Spleen (tissue), 11 donors: ENCODE data around the gene AGT. TPM values are rescaled to one million over a fixed set of nuclear protein-coding genes. Genes with fewer than 3 reads are reported as not detected.

Experiments
- DNase-seq: peaks from one replicate; pipeline ENCODE4 v3.0.0-alpha.2; 2020
- H3K27ac ChIP-seq, 8 donors: fragments of 200-600 bp; sonication (generic) in 7 of 8; 1 replicate in 4 of 8; 2 replicates in 4 of 8; pipeline versions ENCODE4 v1.5.0 to v1.8.0; 2016 to 2021; ENCODE audit warnings: inconsistent platforms in 4 of 8, mild to moderate bottlenecking in 4 of 8, moderate library complexity in 1 of 8
- H3K27me3 ChIP-seq, 7 donors: fragments of 200-600 bp; sonication (generic) in 6 of 7; replicated peaks in 1 of 7; 1 replicate in 4 of 7; 2 replicates in 3 of 7; pipeline versions ENCODE4 v1.5.0 to v1.8.0; 2016 to 2021; ENCODE audit warnings: inconsistent platforms in 3 of 7, mild to moderate bottlenecking in 1 of 7
- H3K36me3 ChIP-seq, 6 donors: fragments of 200-600 bp; sonication (generic) in 5 of 6; 1 replicate in 4 of 6; 2 replicates in 2 of 6; pipeline versions ENCODE4 v1.5.0 to v1.8.0; 2016 to 2021; ENCODE audit warnings: inconsistent platforms in 2 of 6
- H3K4me1 ChIP-seq, 6 donors: fragments of 200-600 bp; sonication (generic) in 5 of 6; 1 replicate in 3 of 6; 2 replicates in 3 of 6; pipeline versions ENCODE4 v1.5.0 to v1.8.0; 2016 to 2021; ENCODE audit warnings: inconsistent platforms in 3 of 6
- H3K4me3 ChIP-seq, 8 donors: fragments of 200-600 bp; sonication (generic) in 7 of 8; 1 replicate in 4 of 8; 2 replicates in 4 of 8; pipeline versions ENCODE4 v1.5.0 to v1.8.0; 2016 to 2021; ENCODE audit warnings: inconsistent platforms in 4 of 8, mild to moderate bottlenecking in 4 of 8, moderate library complexity in 2 of 8
- H3K9me3 ChIP-seq, 8 donors: fragments of 200-600 bp; sonication (generic) in 7 of 8; 1 replicate in 4 of 8; 2 replicates in 4 of 8; pipeline versions ENCODE4 v1.5.0 to v1.8.0; 2016 to 2021; ENCODE audit warnings: inconsistent platforms in 4 of 8
- CTCF ChIP-seq, 11 experiments: fragments of 200-600 bp in 7 of 11; fragments of 450-650 bp in 4 of 11; sonication (generic) in 4 of 11; IDR thresholded peaks in 8 of 11; conservative IDR thresholded peaks in 3 of 11; 1 replicate in 7 of 11; 2 replicates in 4 of 11; pipeline versions ENCODE4 v1.4.0 to v1.8.0; 2016 to 2021; ENCODE audit warnings: antibody characterized with exemption in 11 of 11, inconsistent platforms in 4 of 11, mild to moderate bottlenecking in 1 of 11
- POLR2A ChIP-seq, 3 donors: fragments of 450-650 bp; IDR thresholded peaks; one replicate each; pipeline ENCODE4 v1.5.1; 2017; ENCODE audit warnings: antibody characterized with exemption in 3 of 3, mild to moderate bottlenecking in 1 of 3
- POLR2AphosphoS5 ChIP-seq, 3 donors: sonication (generic); formaldehyde crosslinking; IDR thresholded peaks; one replicate each; pipeline ENCODE4 v1.5.1; 2017; ENCODE audit warnings: antibody characterized with exemption in 3 of 3
- WGBS, 5 donors: extraction: QIAGEN DNeasy Blood & Tissue Kit in 3 of 5; methylation state at CpG; one replicate each; pipeline versions ENCODE4 v1.1.5 to v1.1.7; 2013 to 2018; 5-methylcytosine and 5-hydroxymethylcytosine counted together
- intact Hi-C: fragments of 100-400 bp; cut with DNase I; formaldehyde crosslinking; loops from one replicate; pipeline ENCODE4 v1.15.0; 2023; ENCODE audit warnings: low total_unique reads
- polyA plus RNA-seq, 3 donors: library from polyadenylated mRNA; stranded (reverse); fragments of 200-250 nt; gene quantifications; one replicate each; pipeline ENCODE4 v1.2.1, GENCODE V29; 2013
- total RNA-seq, 7 donors: library from RNA; depleted of rRNA in 3 of 7; stranded (reverse); fragments of >200 nt in 3 of 7; fragmentation: NEBNext Ultra II Directional in 4 of 7; extraction: Animal tissue kit (Norgen Biotek cat#: 25700) in 4 of 7; gene quantifications; one replicate each; pipeline versions ENCODE4 v1.1.0 to v1.2.1, GENCODE V29; 2016 to 2021
- donor health status: healthy with polysubstance abuse.
- donor health status: DM: no; HTN: no; CAD: no; lungs with moderate emphysema.
- donor health status: DM: no; HTN: no; CAD: no.
- donor health status: Bipolar disorder and iron deficiency.
- donor health status: healthy.
- donor health status: DM: no; HTN: no; CAD: no.
- donor health status: DM: yes; HTN: yes; CAD: no.

The AGT gene
- total and polyA plus RNA-seq, 10 donors = 0.06 to 0.26 (median 0.16) TPM; not detected in 2

GRCh38 chr1:230750986-230751625 lies 37.2 kb upstream of the AGT start:
- no peaks in the 10 kb centered on the region for H3K36me3 ChIP-seq
- TF ChIP-seq POLR2AphosphoS5 (IDR thresholded peaks at IDR 0.05) (no peak), CTCF (IDR thresholded peaks at IDR 0.05 in 8 of 11, conservative IDR thresholded peaks at IDR 0.05 in 3 of 11) (no peak), POLR2A (IDR thresholded peaks at IDR 0.05) (no peak)
- H3K27me3 ChIP-seq = no peaks in the 10 kb centered on the region
- no peak overlapping the region for H3K27ac ChIP-seq
- peaks cover 0 to 15% (median 2%) of the 10 kb centered on the region in 6 donors for H3K4me1 ChIP-seq
- no peak overlapping the region for H3K4me3 ChIP-seq
- intact Hi-C loops = no loop called here
- no peaks in the 10 kb centered on the region for H3K9me3 ChIP-seq
- DNase-seq = peak; percentile 48
- WGBS, 5 donors = 67 to 83% (median 74%) methylated on average over 6 of the region's 6 CpGs

- intact Hi-C loops = no loop called here
- peak; percentile 54 for DNase-seq
- Histone ChIP-seq H3K36me3 (no peaks in the 10 kb centered on the region), H3K9me3 (no peaks in the 10 kb centered on the region), H3K4me3 (no peak overlapping the region), H3K27me3 (no peaks in the 10 kb centered on the region), H3K4me1 (peaks cover 0 to 15% (median 2%) of the 10 kb centered on the region in 6 donors), H3K27ac (no peak overlapping the region)
- TF ChIP-seq POLR2A (IDR thresholded peaks at IDR 0.05) (no peak), POLR2AphosphoS5 (IDR thresholded peaks at IDR 0.05) (no peak), CTCF (IDR thresholded peaks at IDR 0.05 in 8 of 11, conservative IDR thresholded peaks at IDR 0.05 in 3 of 11) (no peak)
- 80 to 95% (median 81%) methylated on average over 3 to 5 of the region's 5 CpGs for WGBS, 5 donors
Measured at GRCh38 chr1:230750576-230750975, 36.7 kb upstream of the AGT start.

- whole genome bisulfite sequencing, 5 donors = 77 to 85% (median 81%) methylated on average over 3 of the region's 3 CpGs
- H3K9me3 ChIP-seq = no peaks in the 10 kb centered on the region
Measured at GRCh38 chr1:230749635-230750034, 35.7 kb upstream of the AGT start.

More at GRCh38 chr1:230749635-230750034, 35.7 kb upstream of the AGT start:
- no peak overlapping the region for H3K4me3 ChIP-seq
- peaks cover 0 to 15% (median 2%) of the 10 kb centered on the region in 6 donors for H3K4me1 ChIP-seq
- intact Hi-C loops = no loop called here
- no peak for DNase-seq
- no peaks in the 10 kb centered on the region for H3K36me3 ChIP-seq
- H3K27ac ChIP-seq = no peak overlapping the region
- TF ChIP-seq POLR2AphosphoS5 (IDR thresholded peaks at IDR 0.05) (no peak), CTCF (IDR thresholded peaks at IDR 0.05 in 8 of 11, conservative IDR thresholded peaks at IDR 0.05 in 3 of 11) (no peak), POLR2A (IDR thresholded peaks at IDR 0.05) (no peak)
- no peaks in the 10 kb centered on the region for H3K27me3 ChIP-seq
